PC-3 (cell line): Measurements from ENCODE around the gene DAND5. TPM values are rescaled to one million over a fixed set of nuclear protein-coding genes. Genes with fewer than 3 reads are reported as not detected.
A peak's percentile ranks its signal among the peaks of the same experiment; 100 is the strongest.
"Not testable (repeated sequence)": the region's sequence is repeated elsewhere in the genome, so short reads cannot be mapped to it uniquely, and the experiment has no call there.

Source experiments
- ATAC-seq: fragments of 200-7000 bp; cut with Tn5 transposase; 2 replicates; pipeline ENCODE4 v1.9.1; 2020; ENCODE audit warnings: mild to moderate bottlenecking, moderate library complexity
- BruUV-seq: library from RNA; stranded (reverse); fragments of 400-500 nt; replicated peaks from 2 replicates; lab custom pipeline; 2021; lab: Mats Ljungman, UMichigan
- CTCF ChIA-PET: fragments of 300-600 bp; sonication (Branson Sonifier 250); formaldehyde crosslinking; loops from one replicate; lab custom pipeline; 2022; ENCODE audit warnings: antibody characterized with exemption; lab: Charles Lee
- POLR2A ChIA-PET: fragments of 300-600 bp; sonication (Branson Sonifier 250); formaldehyde crosslinking; loops from one replicate; lab custom pipeline; 2022; ENCODE audit warnings: antibody characterized with exemption; ENCODE audit not compliant: unreplicated experiment; lab: Charles Lee
- DNase-seq: peaks from one replicate; pipeline ENCODE4 v3.0.0-alpha.2; 2015
- H2AFZ ChIP-seq: fragments of 300-600 bp; sonication (generic); 2 replicates; pipeline ENCODE4 v1.6.0; 2016; ENCODE audit warnings: antibody characterized with exemption, low read length
- H3F3A ChIP-seq: fragments of 300-600 bp; sonication (generic); one replicate; pipeline ENCODE4 v1.6.0; 2017; ENCODE audit warnings: antibody characterized with exemption, low read length, control low read depth, mild to moderate bottlenecking; ENCODE audit not compliant: unreplicated experiment
- H3K27ac ChIP-seq: fragments of 300-600 bp; sonication (generic); 2 replicates; pipeline ENCODE4 v1.5.1; 2016; ENCODE audit warnings: mild to moderate bottlenecking, low read length
- H3K27me3 ChIP-seq: fragments of 300-600 bp; sonication (generic); 2 replicates; pipeline ENCODE4 v1.6.1; 2016; ENCODE audit warnings: low read length, mixed read lengths
- H3K36me3 ChIP-seq: fragments of 300-600 bp; sonication (generic); 2 replicates; pipeline ENCODE4 v1.6.1; 2016; ENCODE audit warnings: low read depth, mixed run types, low read length, mixed read lengths
- H3K4me1 ChIP-seq: fragments of 300-600 bp; sonication (generic); 2 replicates; pipeline ENCODE4 v1.5.1; 2016; ENCODE audit warnings: low read length; ENCODE audit not compliant: insufficient read depth
- H3K4me2 ChIP-seq: fragments of 300-600 bp; sonication (generic); 2 replicates; pipeline ENCODE4 v1.6.0; 2016; ENCODE audit warnings: low read length
- H3K4me3 ChIP-seq: fragments of 300-600 bp; sonication (generic); 2 replicates; pipeline ENCODE4 v1.5.1; 2016; ENCODE audit warnings: mild to moderate bottlenecking, low read length, mixed read lengths
- H3K79me2 ChIP-seq: fragments of 300-600 bp; sonication (generic); 2 replicates; pipeline ENCODE4 v1.6.1; 2017; ENCODE audit warnings: low read length, mixed read lengths
- H3K9ac ChIP-seq: fragments of 300-600 bp; sonication (generic); 2 replicates; pipeline ENCODE4 v1.6.0; 2016; ENCODE audit warnings: mild to moderate bottlenecking, low read length
- H3K9me2 ChIP-seq: fragments of 300-600 bp; sonication (generic); replicated peaks from 2 replicates; pipeline ENCODE4 v1.6.1; 2016; ENCODE audit warnings: mixed run types, low read length, mixed read lengths
- H3K9me3 ChIP-seq: fragments of 300-600 bp; sonication (generic); 2 replicates; pipeline ENCODE4 v1.6.1; 2016; ENCODE audit warnings: low read length, mixed read lengths
- H4K20me1 ChIP-seq: fragments of 300-600 bp; sonication (generic); 2 replicates; pipeline ENCODE4 v1.6.1; 2016; ENCODE audit warnings: low read length, mixed read lengths
- CTCF ChIP-seq: fragments of 300-600 bp; sonication (generic); conservative IDR thresholded peaks from 2 replicates; pipeline ENCODE4 v1.5.1; 2017; ENCODE audit warnings: antibody characterized with exemption, low read depth, mild to moderate bottlenecking, low read length
- EZH2 ChIP-seq: fragments of 300-600 bp; sonication (generic); IDR thresholded peaks from one replicate; pipeline ENCODE4 v1.6.1; 2017; ENCODE audit warnings: antibody characterized with exemption, mild to moderate bottlenecking, low read length; ENCODE audit not compliant: unreplicated experiment
- EZH2phosphoT487 ChIP-seq: fragments of 300-600 bp; sonication (generic); IDR thresholded peaks from 2 replicates; pipeline ENCODE4 v1.6.1; 2018; ENCODE audit warnings: mild to moderate bottlenecking, antibody characterized with exemption, low read length, borderline replicate concordance
- intact Hi-C: fragments of 100-400 bp; cut with micrococcal nuclease; formaldehyde crosslinking; loops from 2 replicates; pipeline ENCODE4 v1.9.0; 2023
- total RNA-seq: library from RNA; depleted of rRNA; stranded (reverse); fragments of >200 nt; gene quantifications from 2 replicates; pipeline ENCODE4 v1.2.3, GENCODE V29; 2014

Gene DAND5
- total RNA-seq, 1 experiment from 2014 or later, result 0.55 TPM

GRCh38 chr19:12954612-12954962 is 14.8 kb upstream of the DAND5 start:
- no peak overlapping the region for H3K4me3 ChIP-seq
- peaks cover 5% of the 10 kb centered on the region for H3F3A ChIP-seq
- ChIA-PET CTCF (no interaction called here), POLR2A (no interaction called here)
- DNase-seq (no peak), ATAC-seq (no peak)
- peaks cover 22% of the 10 kb centered on the region; the same call in 1 of the 2 replicates for H3K36me3 ChIP-seq
- peaks cover 54% of the 10 kb centered on the region for H3K79me2 ChIP-seq
- BruUV-seq, result no TSS peak
- H3K4me1 ChIP-seq, result peaks cover 20% of the 10 kb centered on the region
- H3K9ac ChIP-seq, result no peak overlapping the region
- no peak for TF ChIP-seq EZH2
- no peak for TF ChIP-seq EZH2phosphoT487
- TF ChIP-seq CTCF, result no peak
- H4K20me1 ChIP-seq, result no peaks in the 10 kb centered on the region
- no peaks in the 10 kb centered on the region for H3K27me3 ChIP-seq
- 0 out of 2 replicates have a peak overlapping the region, but pooled peaks have one; percentile 87 for H3K27ac ChIP-seq
- H2AFZ ChIP-seq, result no peak overlapping the region
- no peaks in the 10 kb centered on the region for H3K9me2 ChIP-seq
- intact Hi-C loops, result no loop called here
- no peaks in the 10 kb centered on the region for H3K9me3 ChIP-seq
- peak overlapping the region; percentile 87; the same call in 1 of the 2 replicates for H3K4me2 ChIP-seq

- H3K9me3 ChIP-seq, H3K9me2 ChIP-seq, intact Hi-C loops, DNase-seq, BruUV-seq, H3K27me3 ChIP-seq, H3F3A ChIP-seq, H4K20me1 ChIP-seq, ATAC-seq, H2AFZ ChIP-seq, H3K27ac ChIP-seq: not testable (repeated sequence)
- H3K4me3 ChIP-seq, result peak overlapping the region; percentile 73
- peaks cover 50% of the 10 kb centered on the region for H3K79me2 ChIP-seq
- H3K4me1 ChIP-seq, result peaks cover 20% of the 10 kb centered on the region
- peak overlapping the region; percentile 92; the same call in 1 of the 2 replicates for H3K9ac ChIP-seq
- peaks cover 15% of the 10 kb centered on the region; the same call in 1 of the 2 replicates for H3K36me3 ChIP-seq
- ChIA-PET POLR2A (interaction anchor here (1.1 kb wide), 1 partner anchor 9 kb away, joined by 6 read pairs; no protein-coding TSS in a partner anchor), CTCF (interaction anchor here (1.1 kb wide), 1 partner anchor 9 kb away, joined by 5 read pairs; no protein-coding TSS in a partner anchor)
- peak overlapping the region; percentile 87 for H3K4me2 ChIP-seq
These were observed 13.8 kb upstream of the DAND5 start for GRCh38 chr19:12955575-12955974.

- H4K20me1 ChIP-seq, result no peaks in the 10 kb centered on the region
- H2AFZ ChIP-seq, result no peak overlapping the region
- H3K36me3 ChIP-seq, result peaks cover 15% of the 10 kb centered on the region; the same call in 1 of the 2 replicates
- ChIA-PET POLR2A (interaction anchor here (0.7 to 1.1 kb wide), 2 partner anchors 10 to 19 kb away, joined by 3 to 6 read pairs; no protein-coding TSS in a partner anchor), CTCF (interaction anchor here (0.6 to 1.1 kb wide), 2 partner anchors 9 to 147 kb away, joined by 5 to 19 read pairs; no protein-coding TSS in a partner anchor)
- H3K27me3 ChIP-seq, result no peaks in the 10 kb centered on the region
- intact Hi-C loops, result no loop called here
- H3F3A ChIP-seq, result peaks cover 5% of the 10 kb centered on the region
- peak; percentile 1 for ATAC-seq
- TF ChIP-seq EZH2 (no peak), EZH2phosphoT487 (no peak), CTCF (no peak)
- peak overlapping the region; percentile 73 for H3K4me3 ChIP-seq
- peak overlapping the region; percentile 66; the same call in 1 of the 2 replicates for H3K27ac ChIP-seq
- H3K9me2 ChIP-seq, result no peaks in the 10 kb centered on the region
- peak; percentile 49 for DNase-seq
- H3K9ac ChIP-seq, result peak overlapping the region; percentile 92
- peak overlapping the region; percentile 87 for H3K4me2 ChIP-seq
- TSS peak; percentile 51 for BruUV-seq
- H3K4me1 ChIP-seq, result peaks cover 20% of the 10 kb centered on the region
- H3K79me2 ChIP-seq, result peaks cover 50% of the 10 kb centered on the region
- H3K9me3 ChIP-seq, result no peaks in the 10 kb centered on the region
These were observed 13.4 kb upstream of the DAND5 start for GRCh38 chr19:12955996-12956395.
